Kidney epithelial cell (primary cell): Measurements from ENCODE around the gene LRRC45. TPM values are rescaled to one million over a fixed set of nuclear protein-coding genes. Genes with fewer than 3 reads are reported as not detected.

ENCODE experiments used
- DNase-seq: peaks from one replicate; pipeline ENCODE4 v3.0.0-alpha.2; 2010; ENCODE audit warnings: low read depth
- H3K27me3 ChIP-seq: 2 replicates; pipeline ENCODE4 v1.6.0; 2011; ENCODE audit warnings: low read length; ENCODE audit not compliant: control insufficient read depth, insufficient read depth
- H3K36me3 ChIP-seq: 2 replicates; pipeline ENCODE4 v1.5.1; 2011; ENCODE audit warnings: low read length; ENCODE audit not compliant: control insufficient read depth, insufficient read depth
- H3K4me3 ChIP-seq: 2 replicates; pipeline ENCODE4 v1.5.1; 2011; ENCODE audit warnings: low read depth, mild to moderate bottlenecking, control low read depth, low read length
- CTCF ChIP-seq: IDR thresholded peaks from 2 replicates; pipeline ENCODE4 v1.5.1; 2011; ENCODE audit warnings: mild to moderate bottlenecking, moderate library complexity, low read length, control low read depth, inconsistent platforms; ENCODE audit not compliant: insufficient read depth, poor library complexity, severe bottlenecking
- total RNA-seq: library from RNA; depleted of rRNA; stranded (reverse); fragments of >200 nt; gene quantifications from 2 replicates; pipeline ENCODE4 v1.2.3, GENCODE V29; 2015

LRRC45 gene
- total RNA-seq, 1 donor from 2014 or later = 16.1 TPM

DNA sequence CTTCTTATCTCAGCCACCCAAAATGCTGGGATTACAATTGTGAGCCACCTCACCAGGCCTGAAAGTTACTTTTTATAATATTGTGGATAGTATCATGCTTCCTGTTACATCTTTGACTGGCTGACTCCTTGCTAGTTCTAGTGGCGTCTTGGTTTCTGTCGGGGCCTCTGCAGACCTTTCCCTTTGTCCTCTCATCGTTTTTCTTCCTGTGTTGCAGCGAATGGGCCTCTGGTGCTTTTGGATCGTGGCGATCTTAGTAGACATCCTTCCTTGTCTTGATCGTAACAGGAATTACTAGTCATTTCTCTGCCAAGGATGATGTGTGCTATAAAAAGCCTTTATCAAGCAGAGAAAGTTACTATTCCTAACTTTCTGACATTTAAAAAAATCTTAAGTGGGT, 24.9 kb upstream of the LRRC45 start:
- no peak for TF ChIP-seq CTCF
- H3K4me3 ChIP-seq = no peak overlapping the region
- H3K36me3 ChIP-seq = no peaks in the 10 kb centered on the region
- no peak for DNase-seq
- no peaks in the 10 kb centered on the region for H3K27me3 ChIP-seq

GRCh38 chr17:81998691-81999438, 24.2 kb upstream of the LRRC45 start:
- Histone ChIP-seq H3K36me3 (no peaks in the 10 kb centered on the region), H3K27me3 (no peaks in the 10 kb centered on the region), H3K4me3 (no peak overlapping the region)
- DNase-seq = no peak
- TF ChIP-seq CTCF = no peak

GRCh38 chr17:81999587-81999975, 23.5 kb upstream of the LRRC45 start:
- Histone ChIP-seq H3K36me3 (no peaks in the 10 kb centered on the region), H3K4me3 (no peak overlapping the region), H3K27me3 (no peaks in the 10 kb centered on the region)
- DNase-seq = no peak
- TF ChIP-seq CTCF = no peak

GRCh38 chr17:81999976-82000802, 22.9 kb upstream of the LRRC45 start:
- Histone ChIP-seq H3K4me3 (no peak overlapping the region), H3K27me3 (no peaks in the 10 kb centered on the region), H3K36me3 (no peaks in the 10 kb centered on the region)
- TF ChIP-seq CTCF = no peak
- no peak for DNase-seq

DNA sequence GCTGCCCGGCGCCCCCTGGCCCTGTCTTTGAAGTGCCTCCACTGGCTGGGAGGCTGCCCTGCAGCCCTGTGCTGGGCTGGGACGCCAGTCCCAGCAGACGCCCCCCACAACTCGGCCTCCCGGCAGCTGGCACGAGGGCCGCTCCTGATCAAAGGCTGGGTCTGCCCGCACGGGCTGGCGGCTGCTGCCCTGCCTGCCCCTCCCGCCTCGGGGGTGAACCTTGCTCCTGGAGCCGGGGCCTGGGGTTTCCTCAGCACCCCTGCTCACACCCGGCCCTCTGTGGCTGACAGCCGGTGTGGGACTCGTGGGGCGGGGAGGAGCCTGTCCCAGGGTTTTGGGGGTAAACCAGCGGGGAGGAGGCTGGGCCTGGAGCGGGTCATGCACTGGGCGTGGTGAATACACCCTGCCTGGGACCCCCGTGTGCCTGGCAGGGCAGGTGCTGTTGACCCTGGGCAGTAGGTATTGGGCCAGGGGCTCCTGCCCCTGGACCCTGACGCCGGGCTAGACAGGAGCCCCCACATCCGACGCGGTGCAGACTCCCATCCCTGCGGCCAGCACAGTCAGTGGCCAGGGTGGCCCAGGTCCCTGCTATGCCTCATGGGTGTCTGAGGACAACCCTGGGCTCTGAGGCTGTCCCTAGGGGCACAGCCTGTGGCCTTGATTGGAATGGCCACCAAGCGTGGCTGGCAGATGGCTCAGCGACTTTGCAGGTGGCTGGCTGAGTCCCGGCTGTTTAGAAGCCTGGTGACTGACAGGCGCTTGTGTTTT, 22.1 kb upstream of the LRRC45 start:
- no peak for DNase-seq
- Histone ChIP-seq H3K4me3 (no peak overlapping the region), H3K27me3 (no peaks in the 10 kb centered on the region), H3K36me3 (no peaks in the 10 kb centered on the region)
- TF ChIP-seq CTCF = no peak
